ENCODE results near the gene LIN7A.

Gene LIN7A

DNA sequence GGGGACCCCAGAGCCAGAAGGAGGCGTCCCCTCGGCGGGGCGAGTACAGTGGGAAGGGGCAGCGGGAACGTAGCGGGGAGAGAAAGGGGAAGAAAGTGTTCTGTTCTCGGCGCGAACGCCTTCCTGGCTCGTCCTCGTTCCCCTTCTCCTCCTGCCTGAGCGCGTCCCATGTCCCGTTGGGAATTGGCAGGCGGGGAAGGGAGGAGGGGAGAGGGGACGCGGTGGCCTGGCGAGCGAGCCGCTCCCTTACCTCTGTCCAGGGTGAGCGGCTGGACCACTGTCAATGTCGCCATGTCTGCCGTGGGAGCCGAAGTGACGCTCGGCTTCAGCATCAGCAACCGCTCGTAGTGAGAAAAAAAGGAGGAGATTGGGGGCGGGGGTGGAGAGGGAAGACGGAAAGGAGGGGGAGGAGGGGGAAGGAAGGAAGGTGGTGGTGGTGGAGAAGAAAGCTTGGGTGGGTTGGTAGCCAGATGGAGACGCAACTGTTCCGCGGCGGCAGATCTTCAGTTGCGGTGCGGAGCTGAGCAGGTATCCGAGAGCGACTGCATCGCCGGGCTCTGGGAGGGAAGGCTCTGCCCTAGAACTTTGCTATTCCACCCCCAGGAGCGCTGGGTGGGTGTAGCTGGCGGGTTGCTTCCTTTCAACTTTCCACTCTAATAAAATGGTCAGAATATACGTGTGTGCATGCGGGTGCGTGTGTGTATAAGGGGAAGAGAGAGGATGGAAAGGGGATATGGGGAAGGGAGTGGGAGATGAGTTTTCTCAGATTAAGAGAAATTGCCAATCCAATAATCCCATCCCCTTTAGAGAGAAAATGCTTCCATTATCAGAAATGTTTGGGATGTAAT is at the start of gene LIN7A:
Gene LIN7A (minus strand): TSS at position 544 of the 848 bp plus-strand sequence. CDS start 212 bp downstream, at position 332.
- DNase-seq = peak; percentile 42

GRCh38 chr12:80986224-80986623 is 48.5 kb upstream of the LIN7A start:
- DNase-seq = no peak

- DNase-seq = peak; percentile 2
These were observed 42.1 kb upstream of the LIN7A start for GRCh38 chr12:80979816-80980215.

DNA sequence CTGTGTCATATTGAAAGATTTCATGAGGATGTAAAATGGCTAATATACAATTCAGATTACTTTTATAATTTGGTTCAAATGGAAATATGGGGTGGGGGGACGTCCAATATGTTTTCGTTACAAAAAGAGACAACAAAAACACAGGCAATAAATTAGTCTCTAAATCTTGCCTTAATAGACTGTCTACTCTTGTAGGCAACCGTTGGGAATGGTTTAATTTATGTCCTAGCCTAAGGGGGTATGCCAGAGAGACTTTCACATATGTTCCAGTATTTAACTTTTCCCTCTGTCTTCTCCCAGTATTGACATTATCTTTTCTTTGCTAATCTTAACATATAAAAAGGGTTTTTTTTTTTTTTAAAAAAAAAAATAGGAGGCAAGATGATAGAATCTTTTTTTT is 41.5 kb upstream of the LIN7A start:
- no peak for DNase-seq

GRCh38 chr12:80977346-80977745 is 39.6 kb upstream of the LIN7A start:
- DNase-seq = no peak

GRCh38 chr12:80968326-80968725 is 30.6 kb upstream of the LIN7A start:
- DNase-seq = no peak

DNA sequence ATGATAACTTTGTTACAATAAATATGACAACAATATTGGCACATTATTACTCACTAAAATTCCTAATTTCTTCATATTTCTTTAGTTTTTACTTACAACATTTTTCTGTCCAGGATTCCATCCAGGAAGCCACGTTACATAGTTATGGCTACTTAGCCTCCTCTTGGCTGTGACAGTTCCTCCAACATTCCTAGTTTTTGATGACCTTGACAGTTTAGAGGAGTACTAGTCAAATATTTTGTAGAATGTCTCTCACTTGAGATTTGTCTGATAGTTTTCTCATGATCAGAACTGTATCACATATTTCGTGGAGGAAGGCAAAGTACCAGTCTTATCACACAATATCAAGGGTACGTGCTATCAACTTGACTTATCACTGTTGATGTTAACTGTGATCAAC is 29.8 kb upstream of the LIN7A start:
- DNase-seq = no peak

DNA sequence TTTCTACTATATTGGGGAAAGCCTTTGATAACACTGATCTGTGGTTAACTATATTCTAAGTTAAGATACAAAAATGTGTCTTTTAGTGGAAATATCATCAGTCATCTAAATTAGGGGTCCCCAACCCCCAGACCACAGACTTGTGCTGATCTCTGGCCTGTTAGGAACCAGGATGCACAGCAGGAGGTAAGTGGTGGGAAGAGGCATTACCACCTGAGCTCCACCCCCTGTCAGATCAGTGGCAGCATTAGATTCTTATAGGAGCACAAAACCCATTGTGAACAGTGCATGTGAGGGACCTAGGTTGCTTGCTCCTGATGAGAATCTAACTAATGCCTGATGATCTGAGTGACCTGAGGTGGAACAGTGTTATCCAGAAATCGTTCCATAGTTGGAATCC is 28.3 kb upstream of the LIN7A start:
- DNase-seq = no peak

DNA sequence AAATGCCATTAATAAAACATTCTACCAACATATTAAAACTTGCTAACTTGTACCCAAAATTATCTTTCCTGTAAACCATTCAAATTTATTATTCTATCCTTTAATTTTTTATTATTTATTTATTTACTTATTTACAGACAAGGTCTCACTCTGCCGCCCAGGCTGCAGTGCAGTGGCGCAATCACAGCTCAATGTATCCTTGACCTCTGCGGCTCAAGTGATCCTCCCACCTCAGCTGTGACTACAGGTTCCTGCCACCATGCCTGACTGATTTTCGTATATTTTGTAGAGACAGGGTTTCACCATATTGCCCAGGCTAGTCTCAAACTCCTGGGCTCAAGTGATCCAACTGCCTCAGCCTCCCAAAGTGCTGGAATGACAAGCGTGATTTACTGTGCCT is 20.4 kb upstream of the LIN7A start:
- DNase-seq = no peak

DNA sequence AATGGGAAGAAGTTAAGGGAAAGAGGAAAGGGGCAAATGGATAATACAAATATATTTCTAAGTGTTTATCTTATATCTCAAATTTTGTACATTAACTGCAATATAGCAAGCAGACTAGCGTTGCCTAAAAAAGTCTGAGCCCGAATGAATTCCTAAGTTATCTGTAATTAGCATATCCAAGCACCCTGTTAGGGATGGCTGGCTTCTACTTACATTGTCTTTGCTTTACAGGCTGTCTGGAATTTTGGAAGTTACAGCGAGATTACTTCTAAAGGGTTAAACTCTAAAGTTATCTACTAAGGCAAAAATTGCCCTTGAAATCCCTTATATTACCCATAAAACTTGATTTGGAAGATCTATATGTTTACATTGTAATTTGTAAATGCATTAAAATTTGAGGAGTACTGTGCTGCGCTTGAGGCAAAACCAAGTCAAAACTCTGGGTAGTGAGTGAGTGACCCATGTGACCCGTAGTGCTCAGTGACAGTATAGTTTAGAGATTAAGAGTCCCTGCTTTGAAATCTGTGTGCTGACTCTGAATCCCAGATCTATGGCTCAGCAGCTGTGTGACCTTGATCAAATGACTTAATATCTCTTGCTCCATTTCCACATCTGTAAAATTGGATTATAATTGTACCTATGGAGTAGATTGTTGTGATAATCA is 17.3 kb upstream of the LIN7A start:
- DNase-seq = no peak

DNA sequence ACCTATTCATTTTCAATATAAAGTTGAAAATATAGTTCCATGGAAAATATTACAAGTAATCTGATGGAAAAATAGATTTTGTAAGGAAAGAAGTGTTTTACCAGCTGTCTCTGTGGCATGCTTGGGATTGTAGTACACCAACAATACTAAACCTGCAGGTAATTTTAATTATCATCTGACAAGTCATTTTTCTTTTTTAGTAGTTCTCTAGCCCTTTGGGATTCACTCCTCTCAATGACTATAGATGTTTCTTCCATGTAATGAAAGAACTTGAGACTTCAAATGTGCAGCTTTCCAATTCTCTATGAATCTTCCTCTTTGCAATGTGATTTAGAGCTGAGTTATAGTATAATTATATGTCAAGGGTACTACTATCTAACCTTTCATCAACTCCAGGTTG is 14.7 kb upstream of the LIN7A start:
- no peak for DNase-seq

GRCh38 chr12:80946591-80946990 is 8.9 kb upstream of the LIN7A start:
- DNase-seq = peak; percentile 12

GRCh38 chr12:80943338-80943737 is 5.6 kb upstream of the LIN7A start:
- no peak for DNase-seq

- DNase-seq = no peak
These were observed 4.2 kb upstream of the LIN7A start for GRCh38 chr12:80941916-80942315.

DNA sequence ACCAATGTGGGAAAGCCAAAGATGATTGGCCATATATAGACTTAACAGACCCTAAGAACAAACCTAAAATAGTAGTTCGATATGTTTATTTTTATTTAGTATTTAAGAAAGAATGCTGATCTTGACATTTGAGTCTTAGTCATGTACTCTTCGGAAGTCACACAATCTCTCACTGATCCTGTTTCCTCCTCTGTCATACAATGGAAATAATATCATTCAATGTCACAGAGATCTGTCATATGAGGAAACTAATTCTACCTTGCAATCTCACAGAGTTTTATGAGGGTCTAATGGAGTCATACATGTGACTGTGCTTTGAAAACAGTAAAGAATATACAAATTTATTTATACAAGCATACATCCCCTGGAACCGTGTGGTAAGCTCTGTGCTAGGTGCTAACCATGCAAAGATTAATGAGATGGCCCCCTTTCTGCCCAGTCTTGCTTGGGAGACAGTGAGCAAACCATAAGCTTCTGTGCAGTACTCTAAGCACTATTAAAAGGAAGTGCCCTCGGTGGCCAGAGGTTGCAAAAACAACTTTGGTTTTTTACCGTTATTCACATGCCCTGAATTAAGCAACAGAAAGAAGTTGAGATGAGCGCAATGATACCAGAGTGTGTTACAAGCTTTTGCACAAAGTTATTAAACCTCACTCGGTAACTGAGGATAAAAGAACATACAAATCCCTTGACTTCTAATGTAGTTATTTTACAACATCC is 1.7 kb upstream of the LIN7A start:
- DNase-seq = peak; percentile 83

- DNase-seq = peak; percentile 8
These were observed 663 bp upstream of the LIN7A start for GRCh38 chr12:80938397-80938796.

- peak; percentile 40 for DNase-seq
These were observed 918 bp downstream of the LIN7A start for GRCh38 chr12:80936642-80937390.

GRCh38 chr12:80936353-80936641 is 1.4 kb downstream of the LIN7A start:
- DNase-seq = no peak

DNA sequence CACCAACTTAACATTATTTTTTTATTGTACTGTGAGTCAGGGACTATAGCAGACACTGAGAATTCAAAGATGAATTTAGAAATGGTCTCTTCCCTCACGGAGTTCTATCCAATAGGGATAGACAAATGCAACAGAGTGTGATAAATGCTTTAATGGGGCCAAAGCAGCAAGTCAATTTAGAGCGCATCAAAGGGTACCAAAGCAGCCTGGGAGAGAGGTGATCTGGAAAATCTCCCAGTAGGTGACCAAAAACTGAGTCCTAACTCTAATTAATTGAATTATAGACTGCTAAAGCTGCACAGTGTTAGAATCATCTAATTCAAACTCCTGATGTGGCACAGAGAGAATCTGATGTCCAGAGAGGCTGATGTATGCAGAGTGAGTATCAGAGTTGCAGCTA is 2.6 kb downstream of the LIN7A start:
- no peak for DNase-seq

DNA sequence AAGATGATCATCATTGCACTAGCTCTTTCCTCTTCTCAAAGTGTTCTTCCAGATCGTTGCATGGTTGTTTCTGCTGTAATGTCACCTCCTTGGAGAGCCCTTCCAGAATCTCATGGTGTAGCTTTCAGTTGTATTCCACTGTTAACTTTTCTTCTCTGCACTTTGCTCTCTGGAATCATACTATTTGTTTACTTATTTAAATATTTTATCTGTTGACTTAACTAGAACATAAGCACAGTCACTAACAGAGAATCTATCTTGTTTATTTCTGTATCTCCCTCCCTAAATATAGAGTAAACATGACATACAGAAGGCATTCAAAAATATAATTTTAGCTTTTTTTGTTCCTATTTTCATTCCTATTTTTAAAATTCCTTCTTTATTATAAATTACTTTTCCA is 11.8 kb downstream of the LIN7A start:
- DNase-seq = no peak

DNA sequence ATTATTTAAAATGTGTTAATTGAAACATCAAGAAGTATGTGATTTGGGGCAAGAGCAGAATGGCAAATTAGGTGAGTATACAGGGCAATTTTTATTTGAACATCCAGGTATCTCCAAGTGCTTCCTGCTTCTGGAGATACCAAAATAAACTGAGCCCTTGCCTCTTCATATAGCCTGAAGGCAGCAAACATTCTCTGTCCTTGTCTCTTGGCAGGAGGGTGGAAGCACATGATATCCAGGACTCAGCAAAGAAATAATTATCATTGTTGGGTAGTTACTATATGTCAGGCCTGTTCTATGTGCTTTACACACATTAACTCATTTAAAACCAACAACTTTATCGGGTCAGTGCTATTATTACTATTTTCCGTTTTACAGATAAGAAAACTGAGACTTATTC is 12.5 kb downstream of the LIN7A start:
- no peak for DNase-seq

DNA sequence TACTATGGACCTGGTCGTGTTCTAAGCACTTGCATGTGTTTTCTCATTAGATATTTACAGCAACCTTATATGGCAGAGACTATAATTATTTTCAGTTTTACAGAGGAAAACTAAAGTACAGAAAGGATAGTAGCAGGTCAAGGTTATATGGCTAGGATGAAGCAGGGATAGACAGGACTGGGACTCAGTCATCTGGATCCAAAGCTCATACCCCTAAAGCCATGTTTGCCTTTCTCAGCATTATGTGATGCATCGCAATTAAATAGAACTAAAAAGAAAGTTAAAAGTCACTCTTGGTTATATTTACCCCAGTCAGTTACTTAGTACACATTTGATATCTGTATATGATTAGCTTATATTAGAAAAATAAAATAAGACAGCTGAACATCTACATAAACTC is 13.3 kb downstream of the LIN7A start:
- DNase-seq = no peak

GRCh38 chr12:80920006-80920405 is 17.7 kb downstream of the LIN7A start:
- no peak for DNase-seq

Measured in hematopoietic multipotent progenitor cell treated with erythropoietin and hydrocortisone succinate and interleukin-3 and kit ligand, for 4 days (in vitro differentiated cells).